ENCODE data around the gene CASZ1.

Gene CASZ1

GRCh38 chr1:10677491-10678391 is 118.7 kb downstream of the CASZ1 start:
- no peak for TF ChIP-seq ZFX (IDR thresholded peaks at IDR 0.05; ENCODE audit: borderline replicate concordance)
- TF ChIP-seq CTCF (IDR thresholded peaks at IDR 0.05) = no peak
- H3K27ac ChIP-seq = peak overlapping the region; percentile 75

GRCh38 chr1:10676963-10677362 is 119.5 kb downstream of the CASZ1 start:
- TF ChIP-seq ZFX (IDR thresholded peaks at IDR 0.05; ENCODE audit: borderline replicate concordance) (no peak), CTCF (IDR thresholded peaks at IDR 0.05) (no peak)

GRCh38 chr1:10675813-10676212 is 120.6 kb downstream of the CASZ1 start:
- TF ChIP-seq CTCF (IDR thresholded peaks at IDR 0.05) (no peak), ZFX (IDR thresholded peaks at IDR 0.05; ENCODE audit: borderline replicate concordance) (no peak)
- H3K27ac ChIP-seq = peak overlapping the region; percentile 42

More at GRCh38 chr1:10676963-10677362, 119.5 kb downstream of the CASZ1 start:
- H3K27ac ChIP-seq = peak overlapping the region; percentile 75

- TF ChIP-seq CTCF (IDR thresholded peaks at IDR 0.05) (no peak), ZFX (IDR thresholded peaks at IDR 0.05; ENCODE audit: borderline replicate concordance) (no peak)
- peak overlapping the region; percentile 42 for H3K27ac ChIP-seq
Measured at GRCh38 chr1:10674700-10675609, 121.5 kb downstream of the CASZ1 start.

GRCh38 chr1:10674222-10674621 is 122.2 kb downstream of the CASZ1 start:
- peak overlapping the region; percentile 42 for H3K27ac ChIP-seq
- TF ChIP-seq CTCF (IDR thresholded peaks at IDR 0.05) (no peak), ZFX (IDR thresholded peaks at IDR 0.05; ENCODE audit: borderline replicate concordance) (no peak)

- 0 out of 2 replicates have a peak overlapping the region, but pooled peaks have one; percentile 12 for H3K27ac ChIP-seq
- TF ChIP-seq CTCF (IDR thresholded peaks at IDR 0.05) (no peak), ZFX (IDR thresholded peaks at IDR 0.05; ENCODE audit: borderline replicate concordance) (no peak)
Measured at GRCh38 chr1:10673109-10673711, 123.2 kb downstream of the CASZ1 start.
